Measurements from ENCODE around the gene ITGA4.

Gene ITGA4

GRCh38 chr2:181576431-181576830 is 119.2 kb downstream of the ITGA4 start:
- DNase-seq: no peak

DNA sequence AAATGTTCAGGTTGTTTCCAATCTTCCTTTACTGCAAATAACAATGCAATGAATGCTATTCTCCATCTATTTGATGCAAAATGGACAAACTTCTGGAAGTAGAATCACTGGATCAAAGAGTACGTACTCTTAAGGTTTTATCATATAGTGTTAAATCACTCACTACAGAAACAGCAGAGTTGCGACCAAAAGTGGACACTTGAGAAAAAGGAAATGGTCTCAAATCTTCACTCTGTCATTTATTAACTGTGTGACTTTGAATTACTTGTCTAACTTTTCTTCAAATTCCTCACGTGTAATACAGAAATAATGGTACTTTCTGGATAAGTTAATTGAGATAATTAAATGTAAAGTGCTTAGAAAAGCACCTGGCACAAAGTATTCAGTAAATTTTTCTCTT is 121.6 kb downstream of the ITGA4 start:
- DNase-seq: no peak

DNA sequence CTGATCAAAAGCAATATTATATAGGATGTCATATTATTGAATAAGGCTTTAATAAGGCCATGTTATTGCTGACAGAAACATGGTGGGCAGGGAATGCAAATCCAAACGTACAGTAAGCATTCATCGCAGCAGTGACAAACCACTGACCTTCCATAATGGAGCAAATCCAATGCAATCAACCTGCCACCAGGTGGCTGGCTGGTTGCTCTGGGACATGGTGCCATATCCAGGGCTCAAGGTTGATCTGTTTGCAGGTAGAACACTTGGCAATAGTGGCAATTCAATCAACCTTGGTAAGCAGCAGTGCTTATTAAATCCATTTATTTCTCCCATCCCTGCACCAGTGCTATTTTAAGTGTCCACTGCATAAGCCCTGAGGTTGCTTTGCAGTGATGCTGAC is 124.3 kb downstream of the ITGA4 start:
- no peak for DNase-seq

DNA sequence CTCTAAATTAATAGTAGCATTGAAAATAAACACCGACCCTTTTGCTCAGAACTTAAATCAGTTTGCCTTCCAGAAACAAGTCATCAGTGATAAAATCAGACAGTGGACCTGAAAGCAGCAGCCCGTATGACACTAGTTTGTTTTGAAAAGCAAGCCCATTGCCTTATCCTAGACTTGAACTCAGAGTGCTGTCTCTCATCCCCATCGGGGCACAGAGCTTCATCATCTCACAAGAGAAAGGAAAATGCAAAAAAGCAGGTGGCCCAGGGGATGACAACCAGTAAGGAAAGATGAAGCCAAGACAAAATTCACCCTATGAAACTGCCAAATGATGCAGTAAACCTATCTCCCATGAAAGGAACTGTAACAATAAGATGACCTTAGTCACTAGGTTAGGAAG is 128.5 kb downstream of the ITGA4 start:
- DNase-seq: no peak

Data from activated effector memory CD4-positive, alpha-beta T cell treated with Interleukin-2 at 50 U/mL for 16 hours (primary cell).